GM23338 (cell line): ENCODE data around the gene LPP.

ENCODE experiments used
- CREB1 ChIP-seq: fragments of 250-450 bp; sonication (Bioruptor Pico); IDR thresholded peaks from 2 replicates; pipeline ENCODE4 v1.5.0; 2020; ENCODE audit warnings: low read depth, mild to moderate bottlenecking, moderate library complexity
- EZH2 ChIP-seq: fragments of 200-600 bp; sonication (generic); IDR thresholded peaks from one replicate; pipeline ENCODE4 v1.8.0; 2017; ENCODE audit warnings: antibody characterized with exemption, mild to moderate bottlenecking, low read depth; ENCODE audit not compliant: unreplicated experiment
- EZH2phosphoT487 ChIP-seq: fragments of 200-600 bp; sonication (generic); IDR thresholded peaks from one replicate; pipeline ENCODE4 v1.8.1; 2018; ENCODE audit warnings: antibody characterized with exemption; ENCODE audit not compliant: unreplicated experiment
- NANOG ChIP-seq: IDR thresholded peaks from 2 replicates; pipeline ENCODE4 v1.6.1; 2016; ENCODE audit warnings: antibody characterized with exemption, borderline replicate concordance
- POLR2AphosphoS5 ChIP-seq: IDR thresholded peaks from 2 replicates; pipeline ENCODE4 v1.6.1; 2016; ENCODE audit warnings: antibody characterized with exemption, low read depth
- TF ChIP-seq, protein P1 (sequence below): IDR thresholded peaks from one replicate; pipeline ENCODE4 v1.6.1; 2018; ENCODE audit warnings: antibody characterized with exemption; ENCODE audit not compliant: unreplicated experiment
- TF ChIP-seq, protein P2 (sequence below), 2 experiments: fragments of 200-600 bp in 1 of 2; sonication (generic) in 1 of 2; conservative IDR thresholded peaks; 2 replicates each; pipeline versions ENCODE4 v1.5.1 to v1.6.1; 2016 to 2017; ENCODE audit warnings: antibody characterized with exemption in 2 of 2, low read depth in 2 of 2, mild to moderate bottlenecking in 2 of 2, moderate library complexity in 1 of 2

DNA sequence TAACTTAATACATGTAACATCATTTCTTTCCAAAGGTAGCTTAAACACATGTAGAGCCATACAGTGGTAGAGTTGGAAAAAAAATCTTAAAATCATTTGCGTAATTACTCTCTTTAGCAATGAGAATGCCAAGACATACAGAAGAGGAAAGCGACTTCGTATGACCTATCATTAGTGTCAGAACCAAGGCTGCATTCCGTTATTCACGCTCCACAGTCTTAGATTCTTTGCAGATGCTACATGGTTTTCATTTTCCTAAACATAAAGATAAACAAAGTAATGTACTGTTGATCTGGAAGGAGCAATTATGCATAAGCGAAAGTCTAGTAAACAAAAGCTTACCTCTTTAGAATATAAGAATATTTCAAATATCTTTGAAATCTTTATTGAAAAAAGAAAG is 607.5 kb downstream of the LPP start:
- TF ChIP-seq, protein P1, sequence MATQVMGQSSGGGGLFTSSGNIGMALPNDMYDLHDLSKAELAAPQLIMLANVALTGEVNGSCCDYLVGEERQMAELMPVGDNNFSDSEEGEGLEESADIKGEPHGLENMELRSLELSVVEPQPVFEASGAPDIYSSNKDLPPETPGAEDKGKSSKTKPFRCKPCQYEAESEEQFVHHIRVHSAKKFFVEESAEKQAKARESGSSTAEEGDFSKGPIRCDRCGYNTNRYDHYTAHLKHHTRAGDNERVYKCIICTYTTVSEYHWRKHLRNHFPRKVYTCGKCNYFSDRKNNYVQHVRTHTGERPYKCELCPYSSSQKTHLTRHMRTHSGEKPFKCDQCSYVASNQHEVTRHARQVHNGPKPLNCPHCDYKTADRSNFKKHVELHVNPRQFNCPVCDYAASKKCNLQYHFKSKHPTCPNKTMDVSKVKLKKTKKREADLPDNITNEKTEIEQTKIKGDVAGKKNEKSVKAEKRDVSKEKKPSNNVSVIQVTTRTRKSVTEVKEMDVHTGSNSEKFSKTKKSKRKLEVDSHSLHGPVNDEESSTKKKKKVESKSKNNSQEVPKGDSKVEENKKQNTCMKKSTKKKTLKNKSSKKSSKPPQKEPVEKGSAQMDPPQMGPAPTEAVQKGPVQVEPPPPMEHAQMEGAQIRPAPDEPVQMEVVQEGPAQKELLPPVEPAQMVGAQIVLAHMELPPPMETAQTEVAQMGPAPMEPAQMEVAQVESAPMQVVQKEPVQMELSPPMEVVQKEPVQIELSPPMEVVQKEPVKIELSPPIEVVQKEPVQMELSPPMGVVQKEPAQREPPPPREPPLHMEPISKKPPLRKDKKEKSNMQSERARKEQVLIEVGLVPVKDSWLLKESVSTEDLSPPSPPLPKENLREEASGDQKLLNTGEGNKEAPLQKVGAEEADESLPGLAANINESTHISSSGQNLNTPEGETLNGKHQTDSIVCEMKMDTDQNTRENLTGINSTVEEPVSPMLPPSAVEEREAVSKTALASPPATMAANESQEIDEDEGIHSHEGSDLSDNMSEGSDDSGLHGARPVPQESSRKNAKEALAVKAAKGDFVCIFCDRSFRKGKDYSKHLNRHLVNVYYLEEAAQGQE, result no peak
- TF ChIP-seq, protein P2, sequence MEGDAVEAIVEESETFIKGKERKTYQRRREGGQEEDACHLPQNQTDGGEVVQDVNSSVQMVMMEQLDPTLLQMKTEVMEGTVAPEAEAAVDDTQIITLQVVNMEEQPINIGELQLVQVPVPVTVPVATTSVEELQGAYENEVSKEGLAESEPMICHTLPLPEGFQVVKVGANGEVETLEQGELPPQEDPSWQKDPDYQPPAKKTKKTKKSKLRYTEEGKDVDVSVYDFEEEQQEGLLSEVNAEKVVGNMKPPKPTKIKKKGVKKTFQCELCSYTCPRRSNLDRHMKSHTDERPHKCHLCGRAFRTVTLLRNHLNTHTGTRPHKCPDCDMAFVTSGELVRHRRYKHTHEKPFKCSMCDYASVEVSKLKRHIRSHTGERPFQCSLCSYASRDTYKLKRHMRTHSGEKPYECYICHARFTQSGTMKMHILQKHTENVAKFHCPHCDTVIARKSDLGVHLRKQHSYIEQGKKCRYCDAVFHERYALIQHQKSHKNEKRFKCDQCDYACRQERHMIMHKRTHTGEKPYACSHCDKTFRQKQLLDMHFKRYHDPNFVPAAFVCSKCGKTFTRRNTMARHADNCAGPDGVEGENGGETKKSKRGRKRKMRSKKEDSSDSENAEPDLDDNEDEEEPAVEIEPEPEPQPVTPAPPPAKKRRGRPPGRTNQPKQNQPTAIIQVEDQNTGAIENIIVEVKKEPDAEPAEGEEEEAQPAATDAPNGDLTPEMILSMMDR (conservative IDR thresholded peaks at IDR 0.05; ENCODE audit: low read depth in 2 of 2), result no peak
- TF ChIP-seq EZH2 (no peak), POLR2AphosphoS5 (no peak), EZH2phosphoT487 (no peak), CREB1 (CRISPR knock-in tag) (no peak), NANOG (no peak)
